ENCODE results near the gene CLDN19. TPM values are rescaled to one million over a fixed set of nuclear protein-coding genes. Genes with fewer than 3 reads are reported as not detected.
A peak's percentile ranks its signal among the peaks of the same experiment; 100 is the strongest.

Gene CLDN19
- total RNA-seq, 1 donor from 2014 or later: not detected

DNA sequence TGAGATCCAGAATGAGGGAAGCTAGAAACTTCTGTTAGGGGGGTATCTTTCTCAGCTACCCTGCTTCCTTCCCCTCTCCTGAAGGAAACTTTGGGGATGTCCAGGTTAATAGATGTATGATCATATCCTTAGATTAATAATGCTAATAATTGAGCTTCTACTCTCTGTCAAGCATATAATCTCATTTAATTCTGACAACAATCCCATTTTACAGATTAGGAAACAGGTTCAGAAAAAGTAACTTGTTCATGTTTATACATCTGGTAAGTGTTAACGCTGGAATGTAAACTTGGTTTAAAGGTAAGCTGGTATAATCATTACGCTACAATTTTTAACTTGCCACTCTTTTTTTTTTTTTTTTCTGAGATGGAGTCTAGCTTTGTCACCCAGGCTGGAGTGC, 43.1 kb upstream of the CLDN19 start:
- no peak for DNase-seq
- intact Hi-C loops (cut with micrococcal nuclease): no loop called here
- no peaks in the 10 kb centered on the region for H3K9me3 ChIP-seq (replicated peaks)
- TF ChIP-seq, protein P1, sequence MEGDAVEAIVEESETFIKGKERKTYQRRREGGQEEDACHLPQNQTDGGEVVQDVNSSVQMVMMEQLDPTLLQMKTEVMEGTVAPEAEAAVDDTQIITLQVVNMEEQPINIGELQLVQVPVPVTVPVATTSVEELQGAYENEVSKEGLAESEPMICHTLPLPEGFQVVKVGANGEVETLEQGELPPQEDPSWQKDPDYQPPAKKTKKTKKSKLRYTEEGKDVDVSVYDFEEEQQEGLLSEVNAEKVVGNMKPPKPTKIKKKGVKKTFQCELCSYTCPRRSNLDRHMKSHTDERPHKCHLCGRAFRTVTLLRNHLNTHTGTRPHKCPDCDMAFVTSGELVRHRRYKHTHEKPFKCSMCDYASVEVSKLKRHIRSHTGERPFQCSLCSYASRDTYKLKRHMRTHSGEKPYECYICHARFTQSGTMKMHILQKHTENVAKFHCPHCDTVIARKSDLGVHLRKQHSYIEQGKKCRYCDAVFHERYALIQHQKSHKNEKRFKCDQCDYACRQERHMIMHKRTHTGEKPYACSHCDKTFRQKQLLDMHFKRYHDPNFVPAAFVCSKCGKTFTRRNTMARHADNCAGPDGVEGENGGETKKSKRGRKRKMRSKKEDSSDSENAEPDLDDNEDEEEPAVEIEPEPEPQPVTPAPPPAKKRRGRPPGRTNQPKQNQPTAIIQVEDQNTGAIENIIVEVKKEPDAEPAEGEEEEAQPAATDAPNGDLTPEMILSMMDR (IDR thresholded peaks at IDR 0.05; ENCODE audit: borderline replicate concordance): no peak
- H3K27me3 ChIP-seq (ENCODE audit: low read depth): no peaks in the 10 kb centered on the region
- no peak overlapping the region for H3K27ac ChIP-seq (replicated peaks)
- peaks cover 19% of the 10 kb centered on the region for H3K4me1 ChIP-seq
- no peak overlapping the region for H3K4me3 ChIP-seq
- H3K36me3 ChIP-seq: peaks cover 32% of the 10 kb centered on the region

DNA sequence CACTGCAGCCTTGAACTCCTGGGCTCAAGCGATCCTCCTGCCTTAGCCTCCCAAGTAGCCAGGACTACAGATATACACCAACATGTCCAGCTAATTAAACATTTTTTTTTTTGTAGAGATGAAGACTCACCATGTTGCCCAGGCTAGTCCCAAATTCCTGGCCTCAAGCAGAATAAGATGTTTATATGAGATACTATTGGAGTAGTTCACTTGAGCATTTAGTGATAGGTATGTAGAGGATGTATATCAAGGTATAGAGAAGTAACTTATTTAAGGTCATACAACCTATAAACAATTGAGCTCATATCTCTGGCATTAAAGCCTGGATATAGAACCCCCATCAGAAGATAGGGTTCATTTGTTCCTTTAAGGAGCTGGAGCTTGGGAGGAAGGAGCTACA, 40.1 kb upstream of the CLDN19 start:
- H3K9me3 ChIP-seq (replicated peaks): no peaks in the 10 kb centered on the region
- no peaks in the 10 kb centered on the region for H3K27me3 ChIP-seq (ENCODE audit: low read depth)
- no peak overlapping the region for H3K4me3 ChIP-seq
- H3K4me1 ChIP-seq: peaks cover 6% of the 10 kb centered on the region
- H3K27ac ChIP-seq (replicated peaks): no peak overlapping the region
- no peak for DNase-seq
- H3K36me3 ChIP-seq: peaks cover 60% of the 10 kb centered on the region
- TF ChIP-seq, protein P1 (IDR thresholded peaks at IDR 0.05; ENCODE audit: borderline replicate concordance): no peak
- intact Hi-C loops (cut with micrococcal nuclease): no loop called here

DNA sequence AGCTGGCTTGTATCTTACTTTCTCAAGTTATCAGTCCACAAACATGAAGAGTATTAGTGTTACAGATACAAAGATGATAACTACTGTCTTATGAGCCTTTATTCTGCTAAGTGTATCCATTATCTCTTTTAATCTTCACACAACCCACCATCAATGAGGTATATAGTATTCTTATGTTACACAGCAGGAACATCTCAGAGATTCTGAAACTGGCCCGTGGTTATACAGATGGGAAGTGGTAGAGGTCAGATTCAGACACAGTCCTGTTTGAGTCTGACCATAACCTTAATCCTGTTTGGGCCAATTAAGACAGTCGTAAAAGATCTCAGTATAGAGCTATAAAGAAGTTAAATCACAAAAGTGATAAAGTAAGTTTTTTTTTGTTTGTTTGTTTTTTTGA, 39.7 kb upstream of the CLDN19 start:
- no peak overlapping the region for H3K27ac ChIP-seq (replicated peaks)
- H3K27me3 ChIP-seq (ENCODE audit: low read depth): no peaks in the 10 kb centered on the region
- H3K4me3 ChIP-seq: no peak overlapping the region
- DNase-seq: no peak
- H3K9me3 ChIP-seq (replicated peaks): no peaks in the 10 kb centered on the region
- TF ChIP-seq, protein P1 (IDR thresholded peaks at IDR 0.05; ENCODE audit: borderline replicate concordance): no peak
- intact Hi-C loops (cut with micrococcal nuclease): no loop called here
- peaks cover 1% of the 10 kb centered on the region for H3K4me1 ChIP-seq
- H3K36me3 ChIP-seq: peaks cover 64% of the 10 kb centered on the region

DNA sequence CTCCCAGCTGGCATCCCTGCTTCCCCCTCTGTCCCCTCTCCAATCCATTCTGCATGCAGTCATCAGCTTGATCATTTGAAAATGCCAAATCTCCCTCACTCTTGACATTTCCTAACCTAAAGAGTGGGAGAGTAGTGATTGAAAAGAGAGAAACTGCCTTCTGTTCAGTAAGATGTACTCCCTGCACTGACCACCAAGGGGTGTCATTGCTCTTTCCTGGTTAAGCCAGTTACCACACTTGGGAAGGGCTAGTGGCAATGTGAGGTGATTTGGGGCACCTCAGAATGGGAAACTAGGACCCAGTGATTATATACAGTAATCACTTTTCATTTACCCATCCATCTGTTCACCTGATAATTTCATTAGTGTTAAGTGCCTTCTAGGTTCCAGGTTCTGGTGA, 37.8 kb upstream of the CLDN19 start:
- no peaks in the 10 kb centered on the region for H3K27me3 ChIP-seq (ENCODE audit: low read depth)
- TF ChIP-seq, protein P1 (IDR thresholded peaks at IDR 0.05; ENCODE audit: borderline replicate concordance): peak; percentile 67
- H3K9me3 ChIP-seq (replicated peaks): no peaks in the 10 kb centered on the region
- no peaks in the 10 kb centered on the region for H3K4me1 ChIP-seq
- peaks cover 77% of the 10 kb centered on the region for H3K36me3 ChIP-seq
- no peak for DNase-seq
- H3K4me3 ChIP-seq: no peak overlapping the region
- H3K27ac ChIP-seq (replicated peaks): no peak overlapping the region
- intact Hi-C loops (cut with micrococcal nuclease): no loop called here

DNA sequence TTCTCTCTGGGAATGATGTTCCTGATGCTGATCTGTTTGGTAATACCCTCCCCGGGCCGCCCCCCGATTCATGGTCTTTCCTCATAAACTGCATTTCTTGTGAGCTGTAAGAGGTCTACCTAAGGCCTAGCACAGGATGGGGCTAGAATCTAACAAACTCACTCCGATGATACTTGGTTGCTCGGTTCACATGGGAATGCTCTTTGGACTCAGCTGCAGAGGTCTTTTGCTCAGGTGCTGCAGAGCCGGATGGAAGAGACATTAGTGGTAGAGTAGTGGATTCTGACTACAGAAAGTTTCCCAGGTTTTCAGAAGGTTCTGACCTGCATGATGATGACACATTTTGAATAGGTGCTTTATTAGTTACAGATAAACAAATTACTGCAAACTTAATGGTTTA, 36.5 kb upstream of the CLDN19 start:
- TF ChIP-seq, protein P1 (IDR thresholded peaks at IDR 0.05; ENCODE audit: borderline replicate concordance): no peak
- Histone ChIP-seq H3K27me3 (ENCODE audit: low read depth) (no peaks in the 10 kb centered on the region), H3K4me1 (peaks cover 11% of the 10 kb centered on the region), H3K9me3 (replicated peaks) (no peaks in the 10 kb centered on the region), H3K36me3 (peaks cover 68% of the 10 kb centered on the region), H3K4me3 (no peak overlapping the region), H3K27ac (replicated peaks) (no peak overlapping the region)
- DNase-seq: no peak
- intact Hi-C loops (cut with micrococcal nuclease): no loop called here

Measured in left ventricle myocardium inferior (tissue), 1 donor.